Muscle layer of duodenum (tissue), 2 donors: Measurements from ENCODE around the gene SLX4IP.

ENCODE experiments used
- H3K27ac ChIP-seq: one replicate; pipeline ENCODE4 v1.7.0; 2013; ENCODE audit warnings: mild to moderate bottlenecking, low read length
- H3K27me3 ChIP-seq: one replicate; pipeline ENCODE4 v1.7.0; 2013; ENCODE audit warnings: low read depth, mild to moderate bottlenecking, control low read depth, low read length
- H3K36me3 ChIP-seq, 2 donors: one replicate each; pipeline ENCODE4 v1.7.0; 2013; ENCODE audit warnings: low read length in 2 of 2, control low read depth in 1 of 2, mild to moderate bottlenecking in 1 of 2; ENCODE audit not compliant: insufficient read depth in 2 of 2, control insufficient read depth in 1 of 2
- H3K4me1 ChIP-seq, 2 donors: one replicate each; pipeline ENCODE4 v1.7.0; 2013; ENCODE audit warnings: low read length in 2 of 2, mild to moderate bottlenecking in 2 of 2, control low read depth in 1 of 2, moderate library complexity in 1 of 2; ENCODE audit not compliant: insufficient read depth in 2 of 2, control insufficient read depth in 1 of 2
- H3K4me3 ChIP-seq, 2 donors: one replicate each; pipeline ENCODE4 v1.7.0; 2013; ENCODE audit warnings: low read length in 2 of 2, low read depth in 1 of 2, mild to moderate bottlenecking in 1 of 2
- H3K9me3 ChIP-seq, 2 donors: one replicate each; pipeline ENCODE4 v1.7.0; 2013; ENCODE audit warnings: low read length in 2 of 2, control low read depth in 1 of 2, mild to moderate bottlenecking in 1 of 2; ENCODE audit not compliant: control insufficient read depth in 1 of 2
- donor health status: healthy.

Gene SLX4IP

DNA sequence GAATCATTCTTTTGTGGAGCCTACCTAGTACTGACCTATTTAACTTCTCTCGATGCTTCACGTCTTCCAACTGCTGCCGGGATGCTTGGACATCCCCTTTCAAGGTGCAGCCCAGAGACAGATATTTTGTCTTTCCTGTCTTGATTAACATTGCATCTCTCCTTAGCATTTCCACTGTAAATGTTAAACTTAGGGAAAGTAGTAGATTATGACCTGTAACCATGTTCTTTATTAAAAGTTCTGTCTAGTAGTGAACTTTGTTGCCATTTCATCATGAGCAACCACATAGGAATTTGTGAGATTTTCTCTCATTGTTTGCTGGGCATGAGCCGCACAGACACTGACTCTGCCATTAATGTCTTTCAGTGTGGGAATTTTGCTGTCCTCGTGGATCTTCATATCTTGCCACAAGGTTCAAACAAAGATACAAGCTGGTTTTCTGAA, 120.8 kb downstream of the SLX4IP start:
- no peaks in the 10 kb centered on the region for H3K9me3 ChIP-seq
- peaks cover 0 to 17% of the 10 kb centered on the region in 2 donors for H3K4me1 ChIP-seq
- no peak overlapping the region for H3K27ac ChIP-seq
- no peaks in the 10 kb centered on the region for H3K27me3 ChIP-seq
- no peak overlapping the region for H3K4me3 ChIP-seq
- H3K36me3 ChIP-seq: no peaks in the 10 kb centered on the region

DNA sequence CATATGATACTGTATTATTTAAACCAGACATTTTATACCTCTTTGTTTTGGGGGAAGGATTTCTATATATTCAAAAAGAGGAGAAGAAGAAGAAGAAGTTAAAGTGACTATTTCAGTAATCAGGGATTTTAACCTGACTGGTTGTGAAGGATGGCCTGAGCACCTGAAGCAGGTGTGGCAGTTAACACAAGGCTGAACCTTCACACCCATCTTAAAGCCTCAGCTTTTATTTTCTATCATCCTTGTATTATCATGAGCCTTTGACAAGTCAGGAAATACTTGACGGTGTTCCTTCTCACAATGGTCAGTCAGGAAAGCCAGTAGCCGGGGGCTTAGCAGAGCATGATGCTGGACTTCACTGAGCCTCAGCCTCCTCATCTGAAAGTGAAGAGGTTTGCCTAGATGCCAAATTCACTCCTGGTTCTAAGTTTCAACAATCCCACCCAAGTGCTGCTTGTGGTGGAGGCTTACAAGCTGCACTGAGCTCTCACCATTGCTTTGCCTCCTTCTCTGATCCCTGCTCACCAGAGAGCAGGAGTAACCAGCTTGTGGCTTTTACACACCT, 121.5 kb downstream of the SLX4IP start:
- no peaks in the 10 kb centered on the region for H3K9me3 ChIP-seq
- H3K4me3 ChIP-seq: no peak overlapping the region
- peaks cover 0 to 17% of the 10 kb centered on the region in 2 donors for H3K4me1 ChIP-seq
- H3K27me3 ChIP-seq: no peaks in the 10 kb centered on the region
- H3K27ac ChIP-seq: no peak overlapping the region
- no peaks in the 10 kb centered on the region for H3K36me3 ChIP-seq

DNA sequence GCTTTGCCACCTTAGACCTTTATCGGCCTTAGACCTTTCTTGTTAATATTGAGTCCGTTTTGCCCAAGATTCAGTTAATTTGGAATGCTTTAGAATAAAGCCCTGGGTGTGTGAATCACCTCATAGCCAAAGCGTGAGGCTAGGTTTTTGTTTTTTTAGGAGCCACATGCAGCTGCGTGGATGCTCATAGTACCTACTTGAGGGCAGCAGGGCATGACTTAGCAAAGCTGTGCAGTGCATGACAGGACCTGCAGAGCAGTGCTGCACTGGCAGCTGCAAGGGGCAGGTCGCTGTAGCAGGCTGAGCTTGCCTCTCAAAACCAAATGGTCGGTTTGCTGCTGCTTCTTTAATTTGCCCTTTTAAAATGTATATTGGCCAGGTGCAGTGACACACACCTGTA, 122.6 kb downstream of the SLX4IP start:
- no peaks in the 10 kb centered on the region for H3K9me3 ChIP-seq
- H3K27me3 ChIP-seq: no peaks in the 10 kb centered on the region
- no peaks in the 10 kb centered on the region for H3K36me3 ChIP-seq
- no peak overlapping the region for H3K4me3 ChIP-seq
- H3K4me1 ChIP-seq: peaks cover 0 to 8% of the 10 kb centered on the region in 2 donors
- H3K27ac ChIP-seq: no peak overlapping the region

DNA sequence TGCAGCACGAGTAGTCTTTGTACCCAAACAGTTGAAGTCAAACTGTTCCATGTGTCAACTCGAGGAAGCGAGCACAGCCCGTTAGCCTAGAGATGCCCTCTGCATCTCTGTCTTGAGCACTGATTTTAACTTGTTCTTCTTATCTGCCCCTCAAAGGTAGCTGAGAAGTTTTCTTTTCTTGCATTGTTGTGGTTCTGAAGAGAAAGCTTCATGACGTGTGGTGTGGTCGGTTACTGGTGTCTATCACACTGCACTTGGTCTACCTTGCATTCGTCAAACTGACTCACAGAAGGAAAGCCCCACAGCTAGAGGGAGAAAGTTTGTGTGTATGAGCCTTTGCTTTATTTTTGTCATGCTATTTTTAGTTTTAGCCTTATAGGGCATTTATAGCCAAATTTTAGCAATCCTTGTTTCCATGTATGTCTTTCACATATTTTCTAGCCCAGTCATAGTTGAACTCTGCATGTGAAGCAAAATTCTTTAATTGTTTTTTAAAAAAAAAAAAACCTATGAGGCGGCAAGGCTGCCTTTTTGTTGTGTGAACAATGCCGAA, 123.6 kb downstream of the SLX4IP start:
- Histone ChIP-seq H3K9me3 (no peaks in the 10 kb centered on the region), H3K27me3 (no peaks in the 10 kb centered on the region), H3K36me3 (no peaks in the 10 kb centered on the region), H3K4me1 (no peaks in the 10 kb centered on the region), H3K4me3 (no peak overlapping the region), H3K27ac (no peak overlapping the region)

DNA sequence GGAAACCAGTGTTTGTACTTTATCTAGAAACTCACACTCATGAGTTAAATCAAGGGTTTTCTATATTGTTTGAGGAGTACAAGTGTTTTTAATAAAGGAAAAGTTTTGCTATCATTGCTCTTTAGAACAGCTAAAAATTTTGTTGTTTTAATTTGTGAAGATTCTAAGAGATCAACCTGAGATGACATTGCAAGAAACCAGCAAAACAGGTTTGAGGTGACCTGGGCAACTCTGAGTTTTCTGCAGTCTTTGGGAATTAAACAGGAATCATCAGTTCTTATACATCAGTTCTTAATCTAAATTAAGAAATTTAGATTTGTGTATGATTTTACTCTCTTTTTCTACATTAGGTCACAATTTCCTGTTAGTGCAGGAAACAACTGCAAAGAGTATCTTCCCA, 124.2 kb downstream of the SLX4IP start:
- H3K27ac ChIP-seq: no peak overlapping the region
- no peaks in the 10 kb centered on the region for H3K27me3 ChIP-seq

DNA sequence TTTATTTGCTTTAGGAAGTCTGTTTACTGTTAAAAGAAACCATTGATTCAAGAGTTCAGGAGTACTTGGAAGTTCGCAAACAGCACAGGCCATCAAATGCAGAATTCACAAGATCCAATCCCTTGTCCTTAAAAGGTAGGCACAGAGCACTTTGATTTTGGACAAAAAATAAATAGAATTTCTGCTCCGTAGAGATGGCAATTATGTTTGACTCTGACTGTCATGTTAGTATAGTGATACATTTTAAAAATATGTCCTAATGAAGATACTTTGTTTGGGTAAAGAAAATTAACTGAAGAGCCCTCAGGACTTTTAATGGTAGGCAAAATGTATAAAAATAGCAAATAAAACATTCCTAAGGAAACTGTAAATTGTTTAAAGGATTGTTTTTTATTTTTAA, 125.6 kb downstream of the SLX4IP start:
- Histone ChIP-seq H3K9me3 (no peaks in the 10 kb centered on the region), H3K27ac (no peak overlapping the region), H3K4me3 (no peak overlapping the region), H3K36me3 (no peaks in the 10 kb centered on the region), H3K4me1 (peaks cover 0 to 1% of the 10 kb centered on the region in 2 donors), H3K27me3 (no peaks in the 10 kb centered on the region)

More for the DNA sequence above, 124.2 kb downstream of the SLX4IP start:
- Histone ChIP-seq H3K4me1 (no peaks in the 10 kb centered on the region), H3K9me3 (no peaks in the 10 kb centered on the region), H3K36me3 (no peaks in the 10 kb centered on the region), H3K4me3 (no peak overlapping the region)

DNA sequence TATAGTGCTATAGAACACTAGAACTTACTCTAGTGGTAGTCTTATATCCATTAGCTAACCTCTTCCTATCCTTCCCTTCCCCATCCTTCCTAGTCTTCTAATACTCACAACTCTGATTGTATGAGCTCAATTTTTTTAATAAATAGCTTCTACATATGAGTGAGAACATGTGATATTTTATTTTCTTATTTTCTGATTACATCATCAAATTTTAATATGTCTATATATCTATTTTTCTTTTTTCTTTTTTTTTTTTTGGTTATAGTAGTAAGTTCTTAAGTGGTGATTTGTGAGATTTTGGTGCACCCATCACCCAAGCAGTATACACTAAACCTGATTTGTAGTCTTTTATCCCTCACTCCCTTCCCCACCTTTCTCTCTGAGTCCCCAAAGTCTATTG, 126.2 kb downstream of the SLX4IP start:
- H3K36me3 ChIP-seq: no peaks in the 10 kb centered on the region
- H3K4me1 ChIP-seq: peaks cover 0 to 5% of the 10 kb centered on the region in 2 donors
- no peak overlapping the region for H3K4me3 ChIP-seq
- no peaks in the 10 kb centered on the region for H3K27me3 ChIP-seq
- no peaks in the 10 kb centered on the region for H3K9me3 ChIP-seq
- H3K27ac ChIP-seq: no peak overlapping the region

DNA sequence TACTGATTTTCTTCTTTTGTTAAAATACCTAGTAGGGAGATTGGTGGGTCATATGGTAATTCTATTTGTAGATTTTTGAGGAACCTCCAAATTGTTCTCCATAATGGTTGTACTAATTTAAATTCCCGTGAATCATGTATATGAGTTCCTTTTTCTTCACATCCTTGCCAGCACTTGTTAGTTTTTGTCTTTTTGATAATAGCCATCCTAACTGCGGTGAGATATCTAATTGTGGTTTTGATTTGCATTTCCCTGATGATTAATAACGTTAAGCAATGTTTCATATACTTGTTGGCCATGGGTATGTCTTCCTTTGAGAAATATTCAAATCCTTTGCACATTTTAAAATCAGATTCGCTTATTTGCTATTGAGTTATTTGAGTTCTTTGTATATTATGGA, 127.8 kb downstream of the SLX4IP start:
- Histone ChIP-seq H3K4me3 (no peak overlapping the region), H3K4me1 (peaks cover 0 to 5% of the 10 kb centered on the region in 2 donors), H3K9me3 (no peaks in the 10 kb centered on the region), H3K27ac (no peak overlapping the region), H3K27me3 (no peaks in the 10 kb centered on the region), H3K36me3 (no peaks in the 10 kb centered on the region)

DNA sequence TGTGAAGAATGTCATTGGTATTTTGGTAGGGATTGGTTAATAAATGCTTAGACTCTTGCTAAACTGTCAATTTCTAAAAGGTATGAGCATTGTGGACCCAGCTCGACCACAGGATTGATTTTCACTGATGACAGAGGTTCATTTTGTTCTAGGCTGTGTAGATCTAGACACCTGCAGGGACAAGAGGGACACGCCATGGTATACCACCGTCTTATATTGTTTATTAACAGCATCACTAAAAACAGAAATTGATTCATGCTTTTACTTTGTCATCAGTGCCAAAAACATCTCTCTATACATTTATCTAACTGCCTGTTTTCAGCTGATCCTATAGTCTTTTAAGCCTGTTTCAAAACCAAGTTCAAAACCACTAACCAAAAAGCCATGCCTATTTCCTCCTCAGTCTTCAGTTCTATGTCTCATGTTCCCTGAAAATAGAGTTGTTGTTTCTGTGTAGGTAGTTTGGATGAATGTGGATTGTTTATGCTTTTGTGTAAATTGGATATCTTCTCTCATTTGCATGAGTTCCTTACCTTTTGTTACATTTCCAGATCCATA, 128.9 kb downstream of the SLX4IP start:
- no peaks in the 10 kb centered on the region for H3K9me3 ChIP-seq
- no peaks in the 10 kb centered on the region for H3K36me3 ChIP-seq
- no peak overlapping the region for H3K27ac ChIP-seq
- peaks cover 0 to 5% of the 10 kb centered on the region in 2 donors for H3K4me1 ChIP-seq
- no peak overlapping the region for H3K4me3 ChIP-seq
- no peaks in the 10 kb centered on the region for H3K27me3 ChIP-seq

DNA sequence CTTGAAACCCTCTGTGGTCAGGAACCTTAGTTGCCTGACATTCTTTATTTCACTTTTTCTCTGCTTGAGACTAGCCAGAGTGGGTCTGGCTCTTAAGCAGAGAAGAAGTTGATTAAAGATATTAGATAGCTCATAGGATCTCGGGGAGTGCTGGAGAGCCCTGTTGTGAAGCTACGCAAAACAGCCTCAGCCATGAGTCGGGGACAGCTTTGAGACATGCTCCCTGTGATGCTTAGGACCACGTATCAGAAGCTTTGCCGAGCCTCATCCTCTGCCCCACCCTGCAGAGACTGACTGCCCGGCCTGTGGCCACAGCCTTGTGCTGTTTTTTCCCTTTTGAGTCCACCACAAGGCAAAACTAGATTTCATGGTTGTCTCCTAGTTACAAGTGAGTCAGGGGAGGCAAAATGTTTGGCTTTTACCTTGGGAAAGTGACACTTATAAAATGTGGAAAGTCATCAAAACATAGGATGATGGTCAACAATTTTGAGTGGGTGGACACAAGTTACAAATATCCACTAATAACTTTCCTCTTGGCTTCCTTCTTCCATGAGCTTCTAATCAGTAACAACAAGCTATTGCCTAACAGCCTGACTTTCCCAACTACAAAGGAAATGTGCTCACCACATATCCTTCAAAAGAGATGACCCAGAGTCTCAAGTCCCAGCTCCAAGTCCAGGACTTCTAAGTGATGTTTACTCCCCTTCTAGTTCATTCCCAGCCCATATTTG, 130.3 kb downstream of the SLX4IP start:
- Histone ChIP-seq H3K27ac (no peak overlapping the region), H3K27me3 (no peaks in the 10 kb centered on the region), H3K4me1 (peaks cover 0 to 5% of the 10 kb centered on the region in 2 donors), H3K4me3 (no peak overlapping the region), H3K9me3 (no peaks in the 10 kb centered on the region), H3K36me3 (no peaks in the 10 kb centered on the region)

DNA sequence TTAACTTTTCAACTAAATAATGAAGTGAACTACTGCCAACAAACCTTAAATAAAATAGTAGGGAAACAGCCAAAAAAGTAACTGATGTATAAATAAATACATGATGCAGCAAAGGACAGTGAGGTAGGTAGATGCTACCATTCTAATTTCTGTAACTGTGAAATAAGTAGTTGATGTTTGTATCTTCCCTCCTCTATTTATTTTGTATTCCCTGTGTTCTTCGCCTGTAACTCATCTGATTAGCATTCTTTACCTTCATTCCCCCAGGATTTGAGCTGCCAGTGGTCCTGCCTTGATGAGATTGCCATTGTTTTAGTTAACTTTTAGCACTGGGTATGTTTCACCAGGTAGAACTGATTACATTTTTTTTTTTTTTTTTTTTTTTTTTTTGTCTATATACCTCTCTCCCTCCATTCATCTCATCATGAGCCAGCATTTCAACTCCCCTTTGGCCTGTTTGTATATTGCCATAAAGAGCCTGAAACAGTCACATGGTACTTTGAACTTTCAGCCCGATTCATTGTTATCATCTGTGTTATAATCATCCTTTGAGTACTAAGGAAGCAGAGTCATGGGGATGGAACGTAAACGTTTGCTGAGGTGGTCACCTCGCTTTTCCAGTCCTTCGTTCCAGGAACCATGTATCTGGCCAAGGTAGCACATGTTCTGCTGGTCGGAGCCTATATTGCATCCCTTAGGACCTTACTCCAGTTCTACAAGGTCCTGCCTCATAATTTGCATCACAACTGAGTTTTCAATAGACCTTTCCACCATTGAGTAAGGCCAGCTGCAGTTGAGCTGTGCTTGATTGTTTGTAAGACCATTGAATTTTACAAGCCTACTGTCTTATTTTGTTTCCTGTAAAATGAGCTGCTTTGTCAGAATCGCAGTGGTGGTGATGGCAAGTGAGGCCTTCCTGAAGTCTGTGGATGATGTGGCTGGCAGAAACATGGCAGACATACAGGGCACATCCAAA, 131.1 kb downstream of the SLX4IP start:
- no peaks in the 10 kb centered on the region for H3K36me3 ChIP-seq
- H3K27ac ChIP-seq: no peak overlapping the region
- H3K4me3 ChIP-seq: no peak overlapping the region
- peaks cover 0 to 5% of the 10 kb centered on the region in 2 donors for H3K4me1 ChIP-seq
- no peaks in the 10 kb centered on the region for H3K27me3 ChIP-seq
- H3K9me3 ChIP-seq: no peaks in the 10 kb centered on the region
